Fibroblast of peridontal ligament (primary cell): ENCODE results near the gene CTDSPL.

Experiments
- DNase-seq: peaks from one replicate; pipeline ENCODE4 v3.0.0-alpha.2; 2010; ENCODE audit errors: extremely low read depth

The CTDSPL gene

GRCh38 chr3:38000242-38000916, 138.7 kb downstream of the CTDSPL start:
- DNase-seq: no peak

GRCh38 chr3:38000965-38001455, 139.3 kb downstream of the CTDSPL start:
- no peak for DNase-seq

- no peak for DNase-seq
These were observed 139.9 kb downstream of the CTDSPL start for GRCh38 chr3:38001456-38002081.

GRCh38 chr3:38002291-38002876, 140.7 kb downstream of the CTDSPL start:
- DNase-seq: no peak

- no peak for DNase-seq
These were observed 141.3 kb downstream of the CTDSPL start for GRCh38 chr3:38002940-38003339.

GRCh38 chr3:38003371-38003816, 141.7 kb downstream of the CTDSPL start:
- DNase-seq: peak; percentile 48

- DNase-seq: no peak
These were observed 142.2 kb downstream of the CTDSPL start for GRCh38 chr3:38003817-38004414.

- DNase-seq: peak; percentile 63
These were observed 142.9 kb downstream of the CTDSPL start for GRCh38 chr3:38004415-38005075.

- DNase-seq: no peak
These were observed 143.7 kb downstream of the CTDSPL start for GRCh38 chr3:38005076-38006020.

- DNase-seq: no peak
These were observed 144.4 kb downstream of the CTDSPL start for GRCh38 chr3:38006031-38006430.

GRCh38 chr3:38006445-38006995, 144.8 kb downstream of the CTDSPL start:
- DNase-seq: no peak

- DNase-seq: no peak
These were observed 146.0 kb downstream of the CTDSPL start for GRCh38 chr3:38007754-38008090.

- DNase-seq: no peak
These were observed 146.6 kb downstream of the CTDSPL start for GRCh38 chr3:38008191-38008701.

- no peak for DNase-seq
These were observed 147.4 kb downstream of the CTDSPL start for GRCh38 chr3:38008971-38009580.

GRCh38 chr3:38009807-38010591, 148.3 kb downstream of the CTDSPL start:
- no peak for DNase-seq

GRCh38 chr3:38011111-38011510, 149.4 kb downstream of the CTDSPL start:
- no peak for DNase-seq

- DNase-seq: no peak
These were observed 153.8 kb downstream of the CTDSPL start for GRCh38 chr3:38015485-38015884.

- DNase-seq: no peak
These were observed 154.3 kb downstream of the CTDSPL start for GRCh38 chr3:38015984-38016383.

GRCh38 chr3:38016410-38016809, 154.7 kb downstream of the CTDSPL start:
- no peak for DNase-seq
